SK-N-SH treated with all-trans-retinoic acid at 6 μM for 48 hours (cell line): Measurements from ENCODE around the gene ELMO1.

ENCODE experiments used
- ARNTL ChIP-seq: fragments of 450-650 bp; formaldehyde crosslinking; IDR thresholded peaks from 2 replicates; pipeline ENCODE4 v1.5.0; 2020; ENCODE audit warnings: low read depth, mild to moderate bottlenecking, moderate library complexity, borderline replicate concordance
- BACH2 ChIP-seq: fragments of 250-450 bp; sonication (Bioruptor Pico); IDR thresholded peaks from 2 replicates; pipeline ENCODE4 v1.9.0; 2021; ENCODE audit warnings: mild to moderate bottlenecking, borderline replicate concordance
- ISL1 ChIP-seq: fragments of 250-450 bp; sonication (Bioruptor Pico); IDR thresholded peaks from 2 replicates; pipeline ENCODE4 v2.1.2; 2022; ENCODE audit warnings: mild to moderate bottlenecking, moderate library complexity
- PPARA ChIP-seq: fragments of 250-450 bp; sonication (Bioruptor Pico); IDR thresholded peaks from 2 replicates; pipeline ENCODE4 v1.5.0; 2020; ENCODE audit warnings: mild to moderate bottlenecking, borderline replicate concordance
- RARB ChIP-seq: fragments of 250-450 bp; sonication (Bioruptor Pico); IDR thresholded peaks from 2 replicates; pipeline ENCODE4 v1.8.0; 2021; ENCODE audit warnings: mild to moderate bottlenecking, moderate library complexity
- TCF4 ChIP-seq: fragments of 250-450 bp; sonication (Bioruptor Pico); IDR thresholded peaks from 2 replicates; pipeline ENCODE4 v1.8.0; 2021; ENCODE audit warnings: mild to moderate bottlenecking, moderate library complexity, borderline replicate concordance
- TOX ChIP-seq: fragments of 250-450 bp; sonication (Bioruptor Pico); IDR thresholded peaks from 2 replicates; pipeline ENCODE4 v1.8.0; 2021; ENCODE audit warnings: mild to moderate bottlenecking, moderate library complexity, borderline replicate concordance
- ZNF565 ChIP-seq: fragments of 450-650 bp; formaldehyde crosslinking; conservative IDR thresholded peaks from 2 replicates; pipeline ENCODE4 v1.5.0; 2020; ENCODE audit warnings: low read depth, mild to moderate bottlenecking, moderate library complexity
- ZNF70 ChIP-seq: fragments of 450-650 bp; formaldehyde crosslinking; IDR thresholded peaks from 2 replicates; pipeline ENCODE4 v1.5.0; 2020; ENCODE audit warnings: mild to moderate bottlenecking, moderate library complexity
- ZNF8 ChIP-seq: fragments of 450-650 bp; formaldehyde crosslinking; IDR thresholded peaks from 2 replicates; pipeline ENCODE4 v1.5.0; 2020; ENCODE audit warnings: mild to moderate bottlenecking, moderate library complexity
- TF ChIP-seq, protein P1 (sequence below): fragments of 250-450 bp; sonication (Bioruptor Pico); IDR thresholded peaks from 2 replicates; pipeline ENCODE4 v1.5.0; 2020; ENCODE audit warnings: mild to moderate bottlenecking, moderate library complexity
- TF ChIP-seq, protein P2 (sequence below): fragments of 250-450 bp; sonication (Bioruptor Pico); IDR thresholded peaks from 2 replicates; pipeline ENCODE4 v1.8.0; 2020; ENCODE audit warnings: mild to moderate bottlenecking, moderate library complexity, borderline replicate concordance

DNA sequence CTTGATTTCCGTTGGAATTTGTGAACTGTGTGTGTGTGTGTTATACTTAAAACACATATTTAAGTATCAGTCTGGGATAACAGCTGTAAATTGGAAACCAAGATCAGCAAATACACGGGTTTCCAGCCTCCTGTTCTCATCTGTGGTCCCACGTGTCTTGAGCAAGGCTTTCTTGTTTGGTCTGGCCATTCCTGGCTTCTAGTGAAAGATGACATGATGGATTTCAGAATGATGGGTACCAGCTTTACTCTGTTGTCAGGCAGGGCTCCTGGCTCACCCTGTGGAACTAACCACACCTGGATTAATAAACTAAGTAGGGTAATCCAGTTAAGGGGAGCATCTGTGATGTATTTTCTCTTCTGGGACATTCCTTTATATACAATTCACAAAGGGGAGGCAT lies 378.2 kb downstream of the ELMO1 start:
- TF ChIP-seq ZNF8 (CRISPR knock-in tag): no peak
- TF ChIP-seq TCF4 (CRISPR knock-in tag): no peak
- TF ChIP-seq BACH2: no peak
- TF ChIP-seq ZNF70 (CRISPR knock-in tag): no peak
- TF ChIP-seq, protein P1, sequence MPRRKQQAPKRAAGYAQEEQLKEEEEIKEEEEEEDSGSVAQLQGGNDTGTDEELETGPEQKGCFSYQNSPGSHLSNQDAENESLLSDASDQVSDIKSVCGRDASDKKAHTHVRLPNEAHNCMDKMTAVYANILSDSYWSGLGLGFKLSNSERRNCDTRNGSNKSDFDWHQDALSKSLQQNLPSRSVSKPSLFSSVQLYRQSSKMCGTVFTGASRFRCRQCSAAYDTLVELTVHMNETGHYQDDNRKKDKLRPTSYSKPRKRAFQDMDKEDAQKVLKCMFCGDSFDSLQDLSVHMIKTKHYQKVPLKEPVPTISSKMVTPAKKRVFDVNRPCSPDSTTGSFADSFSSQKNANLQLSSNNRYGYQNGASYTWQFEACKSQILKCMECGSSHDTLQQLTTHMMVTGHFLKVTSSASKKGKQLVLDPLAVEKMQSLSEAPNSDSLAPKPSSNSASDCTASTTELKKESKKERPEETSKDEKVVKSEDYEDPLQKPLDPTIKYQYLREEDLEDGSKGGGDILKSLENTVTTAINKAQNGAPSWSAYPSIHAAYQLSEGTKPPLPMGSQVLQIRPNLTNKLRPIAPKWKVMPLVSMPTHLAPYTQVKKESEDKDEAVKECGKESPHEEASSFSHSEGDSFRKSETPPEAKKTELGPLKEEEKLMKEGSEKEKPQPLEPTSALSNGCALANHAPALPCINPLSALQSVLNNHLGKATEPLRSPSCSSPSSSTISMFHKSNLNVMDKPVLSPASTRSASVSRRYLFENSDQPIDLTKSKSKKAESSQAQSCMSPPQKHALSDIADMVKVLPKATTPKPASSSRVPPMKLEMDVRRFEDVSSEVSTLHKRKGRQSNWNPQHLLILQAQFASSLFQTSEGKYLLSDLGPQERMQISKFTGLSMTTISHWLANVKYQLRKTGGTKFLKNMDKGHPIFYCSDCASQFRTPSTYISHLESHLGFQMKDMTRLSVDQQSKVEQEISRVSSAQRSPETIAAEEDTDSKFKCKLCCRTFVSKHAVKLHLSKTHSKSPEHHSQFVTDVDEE (CRISPR knock-in tag): no peak
- TF ChIP-seq TOX (CRISPR knock-in tag): no peak
- TF ChIP-seq ARNTL (CRISPR knock-in tag): no peak
- TF ChIP-seq ISL1 (CRISPR knock-in tag): no peak
- TF ChIP-seq PPARA (CRISPR knock-in tag): no peak
- TF ChIP-seq, protein P2, sequence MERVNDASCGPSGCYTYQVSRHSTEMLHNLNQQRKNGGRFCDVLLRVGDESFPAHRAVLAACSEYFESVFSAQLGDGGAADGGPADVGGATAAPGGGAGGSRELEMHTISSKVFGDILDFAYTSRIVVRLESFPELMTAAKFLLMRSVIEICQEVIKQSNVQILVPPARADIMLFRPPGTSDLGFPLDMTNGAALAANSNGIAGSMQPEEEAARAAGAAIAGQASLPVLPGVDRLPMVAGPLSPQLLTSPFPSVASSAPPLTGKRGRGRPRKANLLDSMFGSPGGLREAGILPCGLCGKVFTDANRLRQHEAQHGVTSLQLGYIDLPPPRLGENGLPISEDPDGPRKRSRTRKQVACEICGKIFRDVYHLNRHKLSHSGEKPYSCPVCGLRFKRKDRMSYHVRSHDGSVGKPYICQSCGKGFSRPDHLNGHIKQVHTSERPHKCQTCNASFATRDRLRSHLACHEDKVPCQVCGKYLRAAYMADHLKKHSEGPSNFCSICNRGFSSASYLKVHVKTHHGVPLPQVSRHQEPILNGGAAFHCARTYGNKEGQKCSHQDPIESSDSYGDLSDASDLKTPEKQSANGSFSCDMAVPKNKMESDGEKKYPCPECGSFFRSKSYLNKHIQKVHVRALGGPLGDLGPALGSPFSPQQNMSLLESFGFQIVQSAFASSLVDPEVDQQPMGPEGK (CRISPR knock-in tag): no peak
- TF ChIP-seq ZNF565 (CRISPR knock-in tag): no peak
- TF ChIP-seq RARB (CRISPR knock-in tag): no peak
